Measurements from ENCODE around the gene PPM1H.
"Not testable (repeated sequence)": the region's sequence is repeated elsewhere in the genome, so short reads cannot be mapped to it uniquely, and the experiment has no call there.

Gene PPM1H

GRCh38 chr12:62934799-62935674 lies at the start of gene PPM1H:
Gene PPM1H (minus strand): TSS chr12:62935150. CDS start chr12:62934736, 414 bp downstream.
- DNase-seq: peak; percentile 97

GRCh38 chr12:62983594-62983993 lies 48.6 kb upstream of the PPM1H start:
- peak; percentile 25 for DNase-seq

GRCh38 chr12:62978768-62979167 lies 43.8 kb upstream of the PPM1H start:
- no peak for DNase-seq

- no peak for DNase-seq
Measured at GRCh38 chr12:62977883-62978282, 42.9 kb upstream of the PPM1H start.

GRCh38 chr12:62977418-62977817 lies 42.5 kb upstream of the PPM1H start:
- DNase-seq: peak; percentile 93

GRCh38 chr12:62976110-62976662 lies 41.2 kb upstream of the PPM1H start:
- no peak for DNase-seq

GRCh38 chr12:62971769-62972525 lies 37.0 kb upstream of the PPM1H start:
- peak; percentile 49 for DNase-seq

- DNase-seq: no peak
Measured at GRCh38 chr12:62969695-62970094, 34.7 kb upstream of the PPM1H start.

- DNase-seq: no peak
Measured at GRCh38 chr12:62967701-62968100, 32.8 kb upstream of the PPM1H start.

GRCh38 chr12:62966990-62967506 lies 32.1 kb upstream of the PPM1H start:
- no peak for DNase-seq

- DNase-seq: peak; percentile 18
Measured at GRCh38 chr12:62966446-62966989, 31.6 kb upstream of the PPM1H start.

- not testable (repeated sequence) for DNase-seq
Measured at GRCh38 chr12:62965700-62966099, 30.8 kb upstream of the PPM1H start.

- not testable (repeated sequence) for DNase-seq
Measured at GRCh38 chr12:62965242-62965641, 30.3 kb upstream of the PPM1H start.

GRCh38 chr12:62963486-62964041 lies 28.6 kb upstream of the PPM1H start:
- peak; percentile 10 for DNase-seq

- DNase-seq: no peak
Measured at GRCh38 chr12:62960324-62960723, 25.4 kb upstream of the PPM1H start.

GRCh38 chr12:62959745-62960144 lies 24.8 kb upstream of the PPM1H start:
- no peak for DNase-seq

- DNase-seq: peak; percentile 49
Measured at GRCh38 chr12:62957233-62957953, 22.4 kb upstream of the PPM1H start.

- DNase-seq: no peak
Measured at GRCh38 chr12:62955678-62956077, 20.7 kb upstream of the PPM1H start.

GRCh38 chr12:62950317-62950716 lies 15.4 kb upstream of the PPM1H start:
- no peak for DNase-seq

- DNase-seq: no peak
Measured at GRCh38 chr12:62948123-62948522, 13.2 kb upstream of the PPM1H start.

- no peak for DNase-seq
Measured at GRCh38 chr12:62947364-62947763, 12.4 kb upstream of the PPM1H start.

GRCh38 chr12:62943779-62944395 lies 8.9 kb upstream of the PPM1H start:
- no peak for DNase-seq

All from NCI-H69 (cell line).